Lower leg skin (tissue), 3 donors: ENCODE data around the gene AKNAD1.

Source experiments
- CTCF ChIP-seq, 3 donors: fragments of 450-650 bp; IDR thresholded peaks; one replicate each; pipeline ENCODE4 v1.5.1; 2016; ENCODE audit warnings: antibody characterized with exemption in 3 of 3, mild to moderate bottlenecking in 3 of 3, moderate library complexity in 2 of 3
- POLR2A ChIP-seq, 2 donors: fragments of 450-650 bp; IDR thresholded peaks; one replicate each; pipeline ENCODE4 v1.6.1; 2016 to 2017; ENCODE audit warnings: antibody characterized with exemption in 2 of 2, mild to moderate bottlenecking in 1 of 2, moderate library complexity in 1 of 2

- TF ChIP-seq POLR2A (IDR thresholded peaks at IDR 0.05): no peak
- no peak for TF ChIP-seq CTCF (IDR thresholded peaks at IDR 0.05)
Measured at GRCh38 chr1:108792420-108792819, 64.5 kb downstream of the AKNAD1 start.
